Activated CD4-positive, alpha-beta T cell treated with anti-CD3 and anti-CD28 coated beads for 36 hours (primary cell): ENCODE measurements around the gene PRR36. TPM values are rescaled to one million over a fixed set of nuclear protein-coding genes. Genes with fewer than 3 reads are reported as not detected.
"Not testable (repeated sequence)": the region's sequence is repeated elsewhere in the genome, so short reads cannot be mapped to it uniquely, and the experiment has no call there.

ENCODE experiments used
- ATAC-seq: fragments of 200-7000 bp; cut with Tn5 transposase; one replicate; pipeline ENCODE4 v1.10.0; 2021; ENCODE audit warnings: mild to moderate bottlenecking, moderate library complexity
- CTCF ChIA-PET: fragments of 350-600 bp; sonication (Branson Sonifier 250); formaldehyde crosslinking; loops from one replicate; lab custom pipeline; 2021; ENCODE audit warnings: antibody characterized with exemption; lab: Charles Lee
- POLR2A ChIA-PET: fragments of 350-600 bp; sonication (Branson Sonifier 250); formaldehyde crosslinking; loops from one replicate; lab custom pipeline; 2021; ENCODE audit warnings: antibody characterized with exemption, inconsistent platforms; lab: Charles Lee
- DNase-seq: peaks from one replicate; pipeline ENCODE4 v3.0.0-alpha.2; 2020
- H3K27ac Mint-ChIP-seq: one replicate; pipeline ENCODE4 v1.8.0; 2021; ENCODE audit warnings: mixed read lengths
- H3K27me3 Mint-ChIP-seq: one replicate; pipeline ENCODE4 v1.8.0; 2021; ENCODE audit warnings: mixed read lengths
- H3K36me3 Mint-ChIP-seq: one replicate; pipeline ENCODE4 v1.8.0; 2021; ENCODE audit warnings: low read depth, mixed read lengths
- H3K4me1 Mint-ChIP-seq: one replicate; pipeline ENCODE4 v1.8.0; 2021; ENCODE audit warnings: mixed read lengths
- H3K4me3 Mint-ChIP-seq: one replicate; pipeline ENCODE4 v1.8.0; 2021; ENCODE audit warnings: mild to moderate bottlenecking, moderate library complexity, mixed read lengths
- H3K9me3 Mint-ChIP-seq: one replicate; pipeline ENCODE4 v1.8.0; 2021; ENCODE audit warnings: low read depth, mixed read lengths
- intact Hi-C, 2 experiments: fragments of 100-400 bp; cut with DNase I in 1 of 2; cut with micrococcal nuclease in 1 of 2; formaldehyde crosslinking; loops; one replicate each; pipeline versions ENCODE4 v1.14.2 to v1.15.1; 2022 to 2024; cut with DNase I, micrococcal nuclease
- total RNA-seq, 2 experiments: library from RNA; stranded (reverse); gene quantifications; one replicate each; pipeline ENCODE4 v1.2.3, GENCODE V29; 2021

The PRR36 gene
- total RNA-seq, 2 experiments from 2014 or later: 0.09 to 0.14 TPM

- Mint-ChIP-seq H3K4me1 (peaks cover 14% of the 10 kb centered on the region), H3K4me3 (no peak overlapping the region), H3K36me3 (no peaks in the 10 kb centered on the region), H3K27ac (no peak overlapping the region), H3K27me3 (peaks cover 14% of the 10 kb centered on the region), H3K9me3 (no peaks in the 10 kb centered on the region)
- ChIA-PET POLR2A (no interaction called here), CTCF (interaction anchor here (0.5 to 1.6 kb wide), 3 partner anchors 16 to 460 kb away, joined by 4 read pairs; no protein-coding TSS in a partner anchor)
- intact Hi-C loops: no loop called here
- ATAC-seq: no peak
- peak; percentile 41 for DNase-seq
These were observed 10.8 kb downstream of the PRR36 start for GRCh38 chr19:7863157-7863970.

GRCh38 chr19:7862413-7862951 lies 11.7 kb downstream of the PRR36 start:
- Mint-ChIP-seq H3K9me3 (no peaks in the 10 kb centered on the region), H3K4me1 (peaks cover 12% of the 10 kb centered on the region), H3K4me3 (peak overlapping the region; percentile 40), H3K27ac (no peak overlapping the region), H3K36me3 (no peaks in the 10 kb centered on the region), H3K27me3 (peaks cover 14% of the 10 kb centered on the region)
- ChIA-PET CTCF (interaction anchor here (1.0 to 2.1 kb wide), 7 partner anchors 11 to 81 kb away, joined by 3 to 10 read pairs (median 5); partner anchors contain the start of genes SNAPC2 and TIMM44), POLR2A (no interaction called here)
- ATAC-seq (peak; percentile 74), DNase-seq (peak; percentile 95)
- intact Hi-C loops: loop anchor here in 1 of 2 experiments (1.0 kb wide), 4 partner anchors 8 to 58 kb away; partner anchors contain the start of gene SNAPC2

- no peaks in the 10 kb centered on the region for H3K36me3 Mint-ChIP-seq
- intact Hi-C loops: loop anchor here in 1 of 2 experiments (1.0 kb wide), 4 partner anchors 8 to 58 kb away; partner anchors contain the start of gene SNAPC2
- H3K27ac Mint-ChIP-seq: no peak overlapping the region
- peaks cover 12% of the 10 kb centered on the region for H3K4me1 Mint-ChIP-seq
- no peaks in the 10 kb centered on the region for H3K9me3 Mint-ChIP-seq
- H3K4me3 Mint-ChIP-seq: peak overlapping the region; percentile 40
- peaks cover 10% of the 10 kb centered on the region for H3K27me3 Mint-ChIP-seq
- peak; percentile 13 for ATAC-seq
- POLR2A ChIA-PET: no interaction called here
- DNase-seq: no peak
- CTCF ChIA-PET: interaction anchor here (0.9 to 2.1 kb wide), 8 partner anchors 9 to 81 kb away, joined by 3 to 10 read pairs (median 5); partner anchors contain the start of genes SNAPC2 and TIMM44
These were observed 12.4 kb downstream of the PRR36 start for GRCh38 chr19:7861619-7862412.

GRCh38 chr19:7860714-7861618 lies 13.2 kb downstream of the PRR36 start:
- CTCF ChIA-PET: interaction anchor here (0.9 to 2.1 kb wide), 6 partner anchors 8 to 82 kb away, joined by 3 to 10 read pairs (median 6); partner anchors contain the start of genes SNAPC2 and TIMM44
- DNase-seq (no peak), ATAC-seq (no peak)
- POLR2A ChIA-PET: no interaction called here
- H3K27ac Mint-ChIP-seq: no peak overlapping the region
- H3K4me1 Mint-ChIP-seq: peaks cover 12% of the 10 kb centered on the region
- H3K4me3 Mint-ChIP-seq: no peak overlapping the region
- no peaks in the 10 kb centered on the region for H3K36me3 Mint-ChIP-seq
- intact Hi-C loops: no loop called here
- no peaks in the 10 kb centered on the region for H3K9me3 Mint-ChIP-seq
- H3K27me3 Mint-ChIP-seq: peaks cover 10% of the 10 kb centered on the region

- Mint-ChIP-seq H3K4me3 (no peak overlapping the region), H3K27me3 (peaks cover 5% of the 10 kb centered on the region), H3K36me3 (no peaks in the 10 kb centered on the region), H3K4me1 (peaks cover 6% of the 10 kb centered on the region), H3K9me3 (no peaks in the 10 kb centered on the region), H3K27ac (no peak overlapping the region)
- no peak for DNase-seq
- ChIA-PET CTCF (interaction anchor here (0.6 to 2.1 kb wide), 2 partner anchors 81 to 941 kb away, joined by 3 to 7 read pairs; no protein-coding TSS in a partner anchor), POLR2A (no interaction called here)
- intact Hi-C loops: no loop called here
- no peak for ATAC-seq
These were observed 14.1 kb downstream of the PRR36 start for GRCh38 chr19:7859831-7860713.

DNA sequence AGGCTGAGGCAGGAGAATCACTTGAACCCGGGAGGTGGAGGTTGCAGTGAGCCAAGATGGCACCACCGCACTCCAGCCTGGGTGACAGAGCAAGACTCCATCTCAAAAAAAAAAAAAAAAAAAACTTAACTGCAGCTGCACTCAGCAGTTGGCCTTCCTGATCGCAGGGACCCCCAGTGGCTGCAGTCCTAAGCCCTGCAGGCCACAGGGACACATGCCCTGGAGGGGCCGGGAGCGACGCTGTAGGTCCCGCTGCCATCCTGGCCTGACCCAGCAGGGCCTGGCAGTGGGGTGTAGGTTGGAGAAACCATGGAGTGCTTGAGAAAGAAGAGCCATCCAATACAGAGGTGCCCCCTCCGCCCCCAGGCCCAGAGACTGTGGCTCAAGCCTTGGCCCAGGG lies 15.1 kb downstream of the PRR36 start:
- DNase-seq, intact Hi-C loops, H3K9me3 Mint-ChIP-seq, H3K4me1 Mint-ChIP-seq, H3K4me3 Mint-ChIP-seq, H3K27me3 Mint-ChIP-seq, H3K27ac Mint-ChIP-seq, H3K36me3 Mint-ChIP-seq, ATAC-seq, POLR2A ChIA-PET: not testable (repeated sequence)
- CTCF ChIA-PET: interaction anchor here (2.5 kb wide), 1 partner anchor 10 kb away, joined by 11 read pairs; no protein-coding TSS in a partner anchor

DNA sequence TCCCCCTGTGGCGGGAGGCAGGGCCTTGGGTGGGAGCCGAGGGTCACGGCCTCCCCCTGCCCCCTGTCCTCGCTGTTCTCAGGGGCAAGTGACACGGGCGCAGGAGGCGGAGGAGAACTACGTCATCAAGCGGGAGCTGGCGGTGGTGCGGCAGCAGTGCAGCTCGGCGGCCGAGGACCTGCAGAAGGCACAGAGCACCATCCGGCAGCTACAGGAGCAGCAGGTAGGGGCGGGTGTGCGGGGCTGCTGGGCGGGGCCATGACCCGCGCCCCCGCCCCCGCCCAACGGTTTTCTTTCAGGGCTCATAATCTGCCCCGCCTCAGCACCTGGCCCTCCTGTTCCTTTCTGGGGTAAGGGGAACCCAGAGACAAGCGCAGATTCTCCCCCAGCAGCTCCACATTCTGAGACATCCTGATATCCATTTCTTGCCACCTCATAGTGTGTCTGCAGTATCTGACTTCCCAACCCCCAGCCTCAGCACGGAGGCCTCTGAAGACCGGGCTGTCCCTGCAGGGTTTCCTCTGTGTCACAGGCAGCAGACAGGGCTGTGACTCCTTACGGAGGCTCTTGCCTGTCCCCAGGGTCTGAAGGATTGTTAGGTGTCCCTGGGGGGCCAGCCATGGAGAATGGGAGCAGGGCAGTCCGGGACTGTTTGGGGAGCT lies 15.9 kb downstream of the PRR36 start:
- Mint-ChIP-seq H3K27ac (no peak overlapping the region), H3K9me3 (no peaks in the 10 kb centered on the region), H3K27me3 (peaks cover 3% of the 10 kb centered on the region), H3K36me3 (no peaks in the 10 kb centered on the region), H3K4me3 (no peak overlapping the region), H3K4me1 (peaks cover 2% of the 10 kb centered on the region)
- intact Hi-C loops: no loop called here
- peak; percentile 63 for DNase-seq
- POLR2A ChIA-PET: no interaction called here
- peak; percentile 38 for ATAC-seq
- CTCF ChIA-PET: interaction anchor here (0.6 to 2.5 kb wide), 3 partner anchors 11 to 300 kb away, joined by 3 to 11 read pairs (median 4); no protein-coding TSS in a partner anchor

GRCh38 chr19:7857727-7858108 lies 16.5 kb downstream of the PRR36 start:
- ATAC-seq (no peak), DNase-seq (no peak)
- Mint-ChIP-seq H3K4me1 (peaks cover 4% of the 10 kb centered on the region), H3K4me3 (no peak overlapping the region), H3K27ac (no peak overlapping the region), H3K27me3 (peaks cover 3% of the 10 kb centered on the region), H3K36me3 (no peaks in the 10 kb centered on the region), H3K9me3 (no peaks in the 10 kb centered on the region)
- CTCF ChIA-PET: interaction anchor here (0.6 to 2.5 kb wide), 3 partner anchors 11 to 301 kb away, joined by 3 to 11 read pairs (median 4); no protein-coding TSS in a partner anchor
- POLR2A ChIA-PET: no interaction called here
- intact Hi-C loops: no loop called here
